GDM1 (cell line): ENCODE measurements around the gene CDK5.

Experiments
- DNase-seq: peaks from one replicate; lab custom pipeline; 2025; lab: John Stamatoyannopoulos, UW

The CDK5 gene

DNA sequence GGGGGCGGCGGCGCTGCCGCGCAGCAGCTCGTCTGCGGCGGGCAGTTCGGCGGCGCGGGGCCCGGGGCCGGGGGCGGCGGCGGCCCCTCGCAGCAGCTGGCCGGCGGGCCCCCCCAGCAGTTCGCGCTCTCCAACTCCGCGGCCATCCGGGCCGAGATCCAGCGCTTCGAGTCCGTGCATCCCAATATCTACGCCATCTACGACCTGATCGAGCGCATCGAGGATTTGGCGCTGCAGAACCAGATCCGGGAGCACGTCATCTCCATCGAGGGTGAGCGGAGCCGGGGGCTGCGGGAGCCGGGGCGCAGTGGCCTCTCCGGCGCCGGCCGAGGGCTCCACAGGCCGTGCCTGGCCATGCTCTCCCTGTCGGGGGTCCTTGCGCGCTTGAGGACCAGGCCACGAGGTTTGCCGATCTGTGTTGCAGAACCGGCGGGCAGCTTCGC, 29.1 kb upstream of the CDK5 start:
- no peak for DNase-seq

DNA sequence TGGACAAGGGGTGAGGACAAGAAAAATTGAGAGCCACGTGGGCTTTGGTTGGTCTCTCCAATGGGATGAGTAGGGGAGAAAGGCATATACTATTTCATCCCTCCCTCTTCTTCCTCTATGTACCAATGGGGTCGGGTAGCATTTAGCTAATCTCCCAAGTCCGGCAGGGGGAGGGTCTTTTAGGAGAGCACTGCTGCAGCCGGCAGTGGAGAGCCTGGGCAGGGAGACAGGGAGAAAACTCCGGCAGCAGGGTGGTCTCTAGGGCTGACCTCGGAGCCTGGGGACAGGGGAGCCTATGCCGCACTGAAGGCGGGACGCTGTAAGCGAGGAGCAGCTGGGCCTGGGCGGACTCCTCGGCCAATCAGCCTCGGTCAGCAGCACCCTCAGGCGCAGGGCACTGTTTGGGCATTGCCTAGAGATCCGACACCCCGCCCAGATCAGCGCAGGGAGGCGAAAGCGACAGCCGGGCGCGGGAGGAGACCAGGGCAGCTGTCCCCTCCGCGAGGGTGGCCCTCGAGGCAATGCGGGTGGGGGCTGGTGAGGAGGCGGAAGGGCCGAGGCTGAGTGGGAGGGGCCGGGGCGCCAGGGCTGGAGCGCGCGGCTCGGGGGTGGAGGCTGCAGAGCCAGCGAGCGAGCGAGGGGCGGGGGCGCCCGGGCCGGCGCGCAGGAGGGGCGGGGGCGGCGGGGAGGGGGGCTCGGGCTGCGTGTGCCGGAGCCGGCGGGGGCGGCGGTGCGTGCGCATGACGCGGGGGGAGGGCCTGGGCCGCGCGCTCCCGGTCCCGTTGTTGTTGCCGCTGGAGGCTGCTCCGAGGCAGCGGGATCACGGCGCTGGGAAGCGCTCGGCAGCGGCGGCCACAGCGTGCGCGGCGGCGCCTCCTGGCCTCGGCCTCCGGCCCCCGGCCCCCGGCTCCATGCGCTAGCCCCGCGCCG, 28.3 kb upstream of the CDK5 start, which contains the start of gene AGAP3:
Gene AGAP3, plus strand, starts transcription at position 785 of the 930 bp plus-strand sequence. CDS start 267 bp downstream, outside the sequence.
- peak; percentile 53 for DNase-seq

DNA sequence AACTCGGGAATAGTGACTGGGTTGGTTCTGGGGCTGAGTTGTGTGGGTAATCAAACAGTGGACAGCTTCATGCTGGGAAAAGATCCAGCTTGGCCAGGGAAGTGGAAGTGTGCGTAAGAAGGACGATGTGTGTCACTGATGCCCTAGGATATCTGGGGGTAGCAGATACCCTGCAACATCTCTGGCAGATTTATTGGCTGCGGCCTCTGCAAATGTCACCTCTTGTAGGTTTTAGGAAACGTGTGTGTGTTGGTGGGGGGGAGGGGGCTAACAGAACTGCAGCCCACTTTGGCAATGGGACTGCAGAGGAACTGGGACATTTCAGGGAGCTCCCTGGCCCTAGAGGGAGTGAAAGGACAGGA, 27.6 kb upstream of the CDK5 start:
- no peak for DNase-seq

DNA sequence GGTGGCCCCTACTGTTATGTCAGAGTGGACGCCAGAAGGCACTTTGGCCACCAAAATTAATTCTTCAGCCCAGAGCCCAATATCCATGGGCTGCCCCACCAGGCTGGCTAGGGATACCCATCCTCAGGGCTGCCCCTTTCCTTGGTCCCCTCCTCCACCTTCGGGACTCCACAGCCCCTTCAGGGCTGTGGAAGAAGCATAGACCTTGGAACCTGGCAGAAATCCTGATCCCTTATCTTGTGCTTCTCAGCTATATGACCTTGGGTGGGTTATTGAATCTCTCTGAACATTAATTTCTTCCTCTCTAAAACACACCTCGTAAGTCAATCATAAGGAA, 26.1 kb upstream of the CDK5 start:
- DNase-seq: no peak

DNA sequence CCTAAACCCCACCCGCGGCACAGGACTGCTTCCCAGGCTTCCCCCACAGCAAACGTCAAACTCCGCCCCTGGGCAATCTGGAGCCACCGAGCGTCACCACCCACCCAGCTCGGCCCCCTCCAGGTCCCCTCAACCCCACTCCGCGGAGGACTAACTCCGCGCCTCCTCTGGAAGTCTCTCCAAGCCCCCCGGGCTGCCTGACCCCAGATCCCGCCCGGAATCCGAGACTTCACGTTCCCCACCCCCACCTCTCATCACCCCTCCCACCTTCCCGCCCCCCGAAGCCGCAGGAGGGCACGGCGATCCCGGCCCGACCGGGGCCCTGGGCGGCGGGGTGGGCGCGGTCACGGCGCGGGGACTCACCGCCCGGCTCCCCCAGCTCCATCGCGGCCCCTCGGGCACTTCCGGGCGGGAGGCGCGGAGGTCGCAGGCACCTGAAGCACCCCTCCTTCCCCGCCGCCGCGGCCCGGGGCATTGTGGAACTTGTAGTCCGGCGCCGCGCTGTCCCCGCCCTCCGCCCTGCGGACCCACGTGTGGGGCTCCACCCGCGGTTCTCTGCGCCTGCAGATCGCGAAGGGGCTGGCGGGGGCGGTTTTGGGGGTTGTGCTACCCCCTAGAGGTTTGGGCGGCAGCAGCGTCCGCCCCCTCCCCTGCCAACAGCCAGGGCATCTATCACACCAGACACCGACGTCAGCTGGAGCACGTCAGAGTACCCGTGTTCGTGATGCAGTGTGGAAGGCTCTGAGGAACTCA, 25.6 kb upstream of the CDK5 start, which contains the start of gene TMUB1:
Gene TMUB1, minus strand, starts transcription at position 423 of the 753 bp plus-strand sequence. CDS start 930 bp downstream, outside the sequence.
- peak; percentile 65 for DNase-seq

DNA sequence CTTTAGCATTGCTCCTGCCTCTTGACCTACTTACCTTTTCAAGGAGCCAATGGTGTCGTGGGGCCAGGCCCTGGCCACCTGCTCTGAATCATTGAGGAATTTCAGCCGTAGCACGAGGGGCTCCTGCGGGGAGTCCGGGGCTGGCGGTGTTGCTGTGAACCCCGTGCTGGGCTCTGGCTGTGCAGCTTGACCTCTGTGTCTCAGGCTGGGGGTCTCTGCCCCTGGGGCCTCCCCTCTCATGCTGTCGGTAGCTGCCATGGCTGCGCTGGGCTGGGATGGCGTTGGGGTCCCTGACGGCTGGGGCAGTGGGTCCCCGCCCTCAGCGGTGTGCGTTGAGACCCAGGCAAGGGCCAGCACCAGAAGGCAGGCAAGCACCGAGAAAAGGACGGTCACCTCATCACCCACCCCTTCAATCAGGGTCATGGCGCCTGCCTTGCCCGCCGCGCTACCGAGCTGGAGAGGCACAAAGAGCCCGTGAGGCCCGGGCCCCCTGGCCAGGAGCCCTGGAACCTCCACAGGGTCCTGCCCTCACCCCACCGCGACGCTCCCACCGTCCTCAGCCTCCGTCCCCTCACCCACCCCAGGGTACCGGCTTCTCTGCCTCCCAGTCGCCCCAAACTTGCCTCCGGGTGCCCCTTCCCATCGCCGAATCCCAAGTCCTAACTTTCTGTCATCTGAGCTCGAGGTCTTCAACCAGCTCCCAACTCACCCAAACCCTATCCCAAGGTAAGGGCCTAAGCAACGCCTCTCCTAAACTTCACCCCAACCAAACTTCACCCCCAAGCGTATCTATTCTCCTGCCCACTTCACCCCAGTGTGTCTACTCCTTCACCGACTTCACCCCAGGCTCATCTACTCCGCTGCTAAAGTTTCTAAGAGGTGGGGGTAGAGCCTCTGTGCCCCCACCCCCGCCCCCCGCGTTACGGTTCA, 24.7 kb upstream of the CDK5 start:
- no peak for DNase-seq

DNA sequence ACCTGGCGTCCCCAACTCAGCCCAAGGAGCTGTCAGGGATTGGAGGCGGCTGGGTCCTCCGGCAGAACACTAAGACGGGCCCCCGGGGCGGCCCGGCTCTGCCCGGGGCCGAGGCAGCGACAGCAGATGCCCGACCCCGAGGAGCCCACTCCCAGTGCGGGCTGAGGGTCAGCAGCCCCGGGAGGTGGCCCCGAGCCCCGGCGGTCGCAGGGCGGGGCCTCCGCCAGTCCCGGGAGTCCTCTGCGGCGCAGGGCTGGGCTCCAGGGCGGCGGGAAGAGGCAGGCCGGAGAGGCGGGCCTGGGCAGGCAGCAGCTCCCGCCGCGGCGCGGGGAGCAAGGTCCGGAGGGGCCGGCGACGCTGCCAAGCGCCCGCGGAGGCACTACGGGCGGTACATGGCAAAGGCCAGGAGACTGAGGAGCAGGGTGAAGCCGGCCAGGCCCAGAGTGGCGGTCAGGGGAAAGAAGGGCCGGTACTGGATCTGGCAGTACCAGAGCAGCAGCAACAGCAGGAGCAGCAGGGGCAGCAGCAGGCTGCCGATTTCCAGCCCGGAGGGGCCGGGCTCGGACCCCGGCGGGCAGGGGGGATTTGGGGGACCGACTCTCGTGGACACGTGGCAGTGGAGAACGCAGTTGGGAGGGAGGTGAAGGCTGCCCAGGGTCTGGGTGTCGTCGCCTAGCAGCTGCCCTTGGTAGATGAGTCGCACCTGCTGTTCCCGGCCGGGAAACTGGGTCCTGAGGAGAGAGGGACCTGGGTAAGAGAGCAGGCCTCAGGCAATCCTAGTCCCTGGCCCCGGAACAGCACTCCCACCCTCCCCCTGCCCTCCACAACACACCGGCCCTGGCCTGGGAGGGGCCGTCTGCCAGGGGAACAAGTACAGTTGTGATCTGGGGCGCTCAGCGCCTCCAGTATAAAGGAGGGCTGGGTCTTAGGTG, 23.7 kb upstream of the CDK5 start:
- no peak for DNase-seq

DNA sequence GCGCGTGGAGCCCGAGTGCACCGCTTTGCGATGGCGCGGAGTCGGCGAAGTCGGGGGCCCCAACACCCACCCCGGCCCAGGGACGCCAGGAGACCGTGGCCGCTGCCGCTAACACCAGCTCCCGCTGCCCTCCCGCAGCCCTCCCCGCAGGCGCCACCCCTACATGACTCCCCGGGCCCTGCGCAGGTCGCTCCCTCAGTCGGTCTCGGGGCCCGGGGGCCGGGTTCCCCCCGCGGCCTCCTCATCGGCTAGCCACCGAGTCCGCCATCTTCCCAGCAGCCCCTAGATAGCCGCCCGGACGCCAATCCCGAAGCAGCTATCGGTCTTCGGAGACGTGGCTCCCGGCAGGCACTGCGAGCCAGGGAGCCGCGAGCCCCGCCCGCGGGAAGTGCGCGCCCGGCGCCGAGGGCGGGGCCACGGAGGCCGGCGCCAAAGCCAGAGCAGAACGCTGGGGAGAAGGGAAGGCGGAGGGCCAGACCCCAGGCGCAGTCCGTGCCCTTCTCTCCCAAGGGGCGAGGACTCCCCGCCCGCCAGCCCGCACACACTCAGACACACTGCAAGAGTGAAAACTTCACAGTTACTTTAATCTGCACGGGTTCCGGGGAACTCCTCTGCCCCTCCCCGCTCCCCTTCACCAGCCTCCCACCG, 22.9 kb upstream of the CDK5 start, which contains the start of gene FASTK:
Gene FASTK, minus strand, starts transcription at position 288 of the 648 bp plus-strand sequence. Its CDS starts 43 bp downstream, at position 245.
- DNase-seq: peak; percentile 87

DNA sequence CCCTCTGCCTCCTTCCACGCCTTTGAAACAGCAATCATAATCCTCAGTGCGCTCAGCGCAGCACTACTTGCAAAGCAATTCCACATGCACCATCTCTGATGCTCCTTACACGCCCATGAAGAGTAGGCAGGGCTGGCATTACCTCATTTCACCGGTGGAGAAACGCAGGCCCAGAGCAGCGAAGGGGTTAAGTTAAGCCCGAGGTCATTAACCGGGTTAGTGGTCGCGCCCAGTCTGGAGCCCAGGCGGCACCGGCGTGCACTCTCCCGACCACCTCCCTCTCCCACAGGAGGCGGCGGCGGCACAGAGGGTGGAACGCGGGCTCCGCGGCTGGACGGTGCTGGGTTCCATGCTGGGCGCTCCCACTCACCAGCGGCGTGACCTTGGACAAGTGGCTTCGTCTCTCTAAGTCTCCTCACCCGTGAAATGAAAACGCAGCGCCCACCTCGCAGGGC, 22.4 kb upstream of the CDK5 start:
- DNase-seq: no peak

DNA sequence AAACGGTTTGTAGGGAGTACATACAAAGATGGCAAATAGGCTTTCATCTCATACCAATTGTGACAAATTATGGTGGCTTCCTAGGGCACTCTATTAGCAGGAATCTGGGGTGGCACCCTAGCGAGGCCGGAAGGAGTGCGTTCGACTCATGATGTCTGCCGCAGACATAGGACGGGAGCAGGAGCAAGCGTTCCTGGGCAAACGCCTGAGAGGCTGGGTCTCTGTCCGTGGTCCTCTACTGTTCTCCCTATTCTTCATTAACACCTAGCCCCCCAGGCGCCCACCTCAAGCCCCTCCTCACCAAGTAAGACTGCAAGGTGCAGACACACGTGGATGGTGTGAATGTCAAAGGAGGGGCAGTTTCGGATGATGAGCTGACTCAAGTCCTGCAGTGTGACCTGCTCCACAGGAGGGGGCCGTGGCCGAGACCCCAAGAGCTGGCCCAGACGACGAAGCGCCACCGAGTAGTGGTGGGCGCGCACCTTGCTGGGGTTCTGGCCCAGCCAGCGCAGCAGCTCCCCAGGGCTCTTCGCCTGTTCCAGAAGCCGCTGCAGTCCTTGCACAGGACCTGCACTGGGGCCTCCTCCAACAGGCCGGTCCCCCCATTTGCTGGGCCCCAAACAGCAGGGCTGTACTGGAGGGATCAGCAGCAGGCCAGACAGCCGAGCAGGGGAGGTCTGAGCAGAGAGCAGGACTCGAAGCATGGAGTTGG, 21.7 kb upstream of the CDK5 start:
- DNase-seq: no peak

DNA sequence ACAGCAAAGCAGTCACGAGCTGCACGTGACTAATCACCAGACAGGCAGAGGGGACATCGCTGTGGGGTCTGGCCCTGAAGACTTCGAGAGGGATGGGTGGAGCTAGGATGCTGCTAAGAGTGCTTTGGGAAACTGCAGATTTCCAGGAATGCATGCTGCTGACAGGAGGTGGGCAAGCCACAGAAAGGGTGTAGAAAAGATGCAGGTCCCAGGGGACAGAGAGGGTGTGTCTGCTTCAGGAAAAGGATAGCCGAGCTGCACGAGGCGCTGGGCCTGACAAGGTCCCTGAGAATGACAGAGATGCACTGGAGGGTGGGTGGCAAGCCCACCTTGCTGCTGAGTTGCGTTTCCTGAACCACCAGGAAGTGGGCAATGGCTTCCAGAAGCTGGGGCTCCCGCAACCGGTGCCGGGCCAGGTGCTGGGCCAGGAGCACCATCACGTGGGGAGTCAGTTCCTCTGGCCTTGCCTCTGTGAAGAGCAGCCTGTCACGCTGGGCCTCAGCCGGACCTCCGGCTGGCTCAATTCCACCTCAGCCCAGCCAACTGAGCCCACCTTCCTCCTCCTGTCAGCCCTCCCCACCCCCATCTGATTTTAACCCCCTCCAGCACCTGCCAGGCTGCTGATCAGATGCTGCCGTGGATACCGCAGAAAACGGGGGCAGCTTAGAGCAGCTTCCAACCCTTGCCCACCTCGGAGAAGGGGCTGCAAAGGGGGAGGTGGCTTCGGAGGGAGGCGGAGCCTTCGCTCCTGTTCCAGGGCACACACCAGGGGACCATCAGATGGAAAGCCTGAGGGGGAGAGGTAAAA, 20.7 kb upstream of the CDK5 start:
- no peak for DNase-seq

DNA sequence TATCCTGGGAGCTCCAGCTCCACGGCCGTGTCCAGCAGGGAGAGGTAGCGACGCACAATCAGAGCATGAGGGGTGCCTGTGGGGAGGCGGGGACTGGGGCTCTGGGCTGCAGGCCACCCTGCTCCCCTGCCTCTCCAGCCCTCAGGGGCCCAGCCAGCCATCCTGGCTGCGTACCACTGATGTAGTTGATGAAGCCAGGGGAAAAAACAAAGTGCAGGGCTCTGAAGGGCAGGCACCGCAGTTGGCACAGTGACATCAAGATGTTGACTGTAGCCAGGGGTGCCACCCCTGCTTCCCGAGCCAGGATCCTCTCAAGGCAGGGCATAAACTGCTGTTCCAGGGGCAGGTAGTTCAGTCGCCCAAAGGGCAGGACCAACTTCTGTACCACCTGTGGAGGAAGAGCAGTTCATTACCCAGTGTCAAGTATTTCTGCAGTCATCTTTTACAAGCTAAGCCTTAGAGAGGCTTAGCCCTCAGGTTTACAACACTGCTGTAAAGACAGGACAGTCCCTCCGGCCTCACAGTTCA, 20.1 kb upstream of the CDK5 start:
- no peak for DNase-seq

DNA sequence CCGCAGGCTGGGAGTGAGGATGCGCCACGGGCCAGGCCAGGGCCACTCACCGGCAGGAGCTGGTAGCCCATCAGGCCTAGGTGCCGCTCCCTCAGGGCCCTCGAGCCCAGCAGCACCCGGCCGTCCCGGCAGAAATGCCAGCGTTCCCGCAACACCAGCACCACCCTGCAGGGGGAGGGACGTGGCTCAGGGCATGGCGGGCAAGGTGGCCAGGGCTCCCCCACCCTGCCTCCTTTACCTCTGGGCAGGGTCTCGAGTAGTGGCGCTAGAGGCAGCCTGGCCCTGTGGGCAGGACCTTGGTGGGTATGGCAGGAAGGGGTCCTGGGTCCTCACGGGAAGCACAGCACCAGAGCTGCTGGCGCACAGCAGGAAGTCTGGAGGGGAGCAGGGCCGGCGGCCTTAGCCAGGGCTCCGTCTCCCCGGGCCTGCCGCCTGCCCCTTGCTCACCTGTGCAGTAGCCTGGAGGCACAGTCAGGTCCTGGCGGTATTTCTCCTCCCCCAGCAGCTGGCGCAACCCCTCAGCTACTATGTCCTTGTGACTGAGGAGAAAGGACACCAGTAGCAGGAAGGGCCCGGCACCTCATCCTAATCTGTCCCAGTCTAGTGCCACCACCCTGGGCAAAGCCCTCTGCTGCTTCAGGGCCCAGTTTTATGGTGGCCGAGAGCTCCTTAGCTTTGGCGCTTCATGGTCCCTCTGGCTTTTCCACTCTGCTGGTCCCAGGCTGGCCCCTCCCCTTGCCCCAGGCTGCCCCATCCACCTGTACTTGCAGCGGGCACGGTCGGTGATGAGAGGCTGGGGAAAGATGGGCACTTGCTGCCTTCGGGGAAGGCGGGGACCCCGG, 19.4 kb upstream of the CDK5 start:
- no peak for DNase-seq

DNA sequence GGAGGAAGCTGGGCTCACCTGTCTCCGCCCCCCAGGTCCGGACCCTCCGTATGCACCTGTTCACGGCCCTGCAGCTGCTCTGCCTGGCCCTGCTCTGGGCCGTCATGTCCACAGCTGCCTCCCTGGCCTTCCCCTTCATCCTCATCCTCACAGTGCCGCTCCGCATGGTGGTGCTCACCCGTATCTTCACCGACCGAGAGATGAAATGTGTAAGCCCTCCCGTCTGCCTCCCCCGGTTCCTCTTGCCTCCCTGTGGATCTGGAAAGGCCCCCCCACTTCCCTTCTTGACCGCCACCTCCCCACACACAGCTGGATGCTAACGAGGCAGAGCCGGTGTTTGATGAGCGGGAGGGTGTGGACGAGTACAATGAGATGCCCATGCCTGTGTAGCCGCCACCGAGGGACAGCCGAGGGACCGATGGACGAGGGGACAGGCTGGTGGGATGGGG, 18.3 kb upstream of the CDK5 start:
- no peak for DNase-seq

DNA sequence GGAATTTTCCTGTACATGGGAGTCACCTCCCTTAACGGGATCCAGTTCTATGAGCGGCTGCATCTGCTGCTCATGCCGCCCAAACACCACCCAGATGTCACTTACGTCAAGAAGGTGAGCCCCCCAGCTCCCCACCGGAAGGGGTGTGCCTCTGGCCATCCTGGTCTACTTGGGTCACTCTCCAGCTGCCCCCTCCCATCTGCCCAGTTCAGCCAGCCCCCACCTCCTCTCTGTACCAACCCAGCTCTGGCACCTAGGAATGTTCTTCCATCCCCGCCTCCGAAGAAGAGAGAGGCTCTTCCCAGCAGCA, 17.9 kb upstream of the CDK5 start:
- DNase-seq: no peak

DNA sequence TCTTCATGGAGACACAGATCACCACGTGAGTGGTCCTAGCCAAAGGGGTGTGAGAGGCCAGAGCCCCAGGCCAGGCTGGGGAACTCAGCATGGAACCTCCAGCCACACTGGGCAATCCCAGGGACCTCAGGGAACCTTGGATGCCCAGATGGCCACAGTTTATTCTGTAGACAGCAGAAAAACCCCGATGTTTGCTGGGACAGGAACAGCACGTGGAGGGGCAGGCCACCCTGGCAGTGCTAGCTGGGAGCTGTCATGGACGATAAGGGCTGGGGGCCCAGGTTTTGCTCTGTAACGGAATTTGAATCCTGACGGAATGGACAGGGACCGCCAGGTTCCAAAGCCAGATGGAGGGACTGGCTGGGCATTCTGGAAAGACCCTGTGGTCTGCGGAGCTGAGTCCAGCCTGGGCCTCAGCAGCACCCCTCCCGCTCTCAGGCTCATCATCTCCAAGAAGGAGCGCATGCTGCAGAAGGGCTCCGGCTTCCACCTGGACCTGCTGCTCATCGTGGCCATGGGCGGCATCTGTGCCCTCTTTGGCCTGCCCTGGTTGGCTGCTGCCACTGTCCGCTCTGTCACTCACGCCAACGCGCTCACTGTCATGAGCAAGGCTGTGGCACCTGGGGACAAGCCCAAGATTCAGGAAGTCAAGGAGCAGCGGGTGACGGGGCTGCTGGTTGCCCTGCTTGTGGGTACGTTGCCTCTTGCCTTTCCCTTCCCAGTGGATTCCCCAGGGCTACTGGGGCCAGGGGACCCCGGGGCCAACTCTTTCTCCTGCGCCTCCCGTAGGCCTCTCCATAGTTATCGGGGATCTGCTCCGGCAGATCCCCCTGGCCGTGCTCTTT, 17.3 kb upstream of the CDK5 start:
- no peak for DNase-seq

DNA sequence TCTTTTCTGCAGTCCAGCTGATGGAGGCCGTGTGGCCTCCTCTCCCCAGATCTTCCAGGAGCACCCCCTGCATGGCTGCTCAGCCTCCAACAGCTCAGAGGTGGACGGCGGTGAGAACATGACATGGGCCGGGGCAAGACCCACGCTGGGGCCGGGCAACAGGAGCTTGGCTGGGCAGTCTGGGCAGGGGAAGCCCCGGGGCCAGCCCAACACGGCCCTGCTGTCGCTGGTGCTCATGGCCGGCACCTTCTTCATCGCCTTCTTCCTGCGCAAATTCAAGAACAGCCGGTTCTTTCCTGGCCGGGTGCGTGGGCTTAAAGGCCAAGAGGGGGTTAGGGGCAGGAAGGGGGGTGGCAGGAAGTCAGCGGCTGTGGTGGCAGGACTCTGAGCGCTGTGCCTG, 16.3 kb upstream of the CDK5 start:
- no peak for DNase-seq
